Measurements from ENCODE around the gene PDCD10.

PDCD10 gene

GRCh38 chr3:167679526-167679925 lies 55.2 kb downstream of the PDCD10 start:
- Mint-ChIP-seq H3K27me3 (no peaks in the 10 kb centered on the region), H3K36me3 (peaks cover 50 to 67% of the 10 kb centered on the region in 2 donors), H3K27ac (no peak overlapping the region), H3K4me3 (no peak overlapping the region), H3K4me1 (no peaks in the 10 kb centered on the region), H3K9me3 (peaks cover 12 to 14% of the 10 kb centered on the region in 2 donors)
- DNase-seq (no peak), ATAC-seq (replicated peaks) (no peak)

GRCh38 chr3:167675848-167676247 lies 58.8 kb downstream of the PDCD10 start:
- Mint-ChIP-seq H3K9me3 (peaks cover 18% of the 10 kb centered on the region in 2 donors), H3K4me1 (no peaks in the 10 kb centered on the region), H3K36me3 (peaks cover 53 to 79% of the 10 kb centered on the region in 2 donors), H3K27me3 (no peaks in the 10 kb centered on the region), H3K4me3 (no peak overlapping the region), H3K27ac (no peak overlapping the region)
- DNase-seq (no peak), ATAC-seq (replicated peaks) (no peak)

DNA sequence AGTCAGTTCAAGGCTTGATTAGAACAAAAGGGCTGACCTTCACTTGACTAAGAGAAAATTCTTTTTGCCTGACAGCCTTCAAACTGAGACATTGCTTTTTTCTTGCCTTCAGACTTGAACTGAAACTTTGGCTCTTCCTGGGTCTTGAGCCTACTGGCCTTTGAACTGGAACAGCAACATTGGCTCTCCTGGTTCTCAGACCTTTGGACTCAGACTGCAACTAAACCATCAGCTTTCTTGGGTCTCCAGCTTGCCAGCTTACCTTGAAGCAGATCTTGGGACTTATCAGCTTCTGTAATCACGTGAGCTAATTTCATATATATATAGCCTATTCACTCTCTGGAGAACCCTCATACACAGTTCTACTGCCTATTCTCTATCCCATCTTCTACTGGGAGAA lies 61.5 kb downstream of the PDCD10 start:
- no peak overlapping the region for H3K4me3 Mint-ChIP-seq
- H3K9me3 Mint-ChIP-seq = peaks cover 18% of the 10 kb centered on the region in 2 donors
- no peak overlapping the region for H3K27ac Mint-ChIP-seq
- no peaks in the 10 kb centered on the region for H3K4me1 Mint-ChIP-seq
- ATAC-seq (replicated peaks) = no peak
- H3K27me3 Mint-ChIP-seq = no peaks in the 10 kb centered on the region
- DNase-seq = no peak
- H3K36me3 Mint-ChIP-seq = peaks cover 49 to 62% of the 10 kb centered on the region in 2 donors

GRCh38 chr3:167671878-167672427 lies 62.7 kb downstream of the PDCD10 start:
- Mint-ChIP-seq H3K4me1 (no peaks in the 10 kb centered on the region), H3K36me3 (peaks cover 42 to 50% of the 10 kb centered on the region in 2 donors), H3K27me3 (no peaks in the 10 kb centered on the region), H3K27ac (no peak overlapping the region), H3K9me3 (peaks cover 16 to 18% of the 10 kb centered on the region in 2 donors), H3K4me3 (no peak overlapping the region)
- DNase-seq (no peak), ATAC-seq (replicated peaks) (no peak)

GRCh38 chr3:167669699-167670098 lies 65.0 kb downstream of the PDCD10 start:
- H3K4me3 Mint-ChIP-seq = no peak overlapping the region
- H3K36me3 Mint-ChIP-seq = peaks cover 21 to 33% of the 10 kb centered on the region in 2 donors
- ATAC-seq (replicated peaks) = no peak
- no peaks in the 10 kb centered on the region for H3K4me1 Mint-ChIP-seq
- H3K9me3 Mint-ChIP-seq = peaks cover 4 to 7% of the 10 kb centered on the region in 2 donors
- no peaks in the 10 kb centered on the region for H3K27me3 Mint-ChIP-seq
- no peak for DNase-seq
- H3K27ac Mint-ChIP-seq = peak overlapping the region; percentile 0

- H3K4me3 Mint-ChIP-seq = no peak overlapping the region
- no peak overlapping the region for H3K27ac Mint-ChIP-seq
- no peaks in the 10 kb centered on the region for H3K4me1 Mint-ChIP-seq
- peaks cover 0 to 3% of the 10 kb centered on the region in 2 donors for H3K9me3 Mint-ChIP-seq
- peaks cover 12 to 23% of the 10 kb centered on the region in 2 donors for H3K36me3 Mint-ChIP-seq
- DNase-seq (no peak), ATAC-seq (replicated peaks) (no peak)
- no peaks in the 10 kb centered on the region for H3K27me3 Mint-ChIP-seq
Observed at GRCh38 chr3:167668651-167669050, 66.0 kb downstream of the PDCD10 start.

GRCh38 chr3:167666563-167666962 lies 68.1 kb downstream of the PDCD10 start:
- H3K9me3 Mint-ChIP-seq = no peaks in the 10 kb centered on the region
- no peak overlapping the region for H3K4me3 Mint-ChIP-seq
- H3K36me3 Mint-ChIP-seq = peaks cover 4 to 6% of the 10 kb centered on the region in 2 donors
- no peak for ATAC-seq (replicated peaks)
- no peaks in the 10 kb centered on the region for H3K27me3 Mint-ChIP-seq
- no peak for DNase-seq
- no peaks in the 10 kb centered on the region for H3K4me1 Mint-ChIP-seq
- no peak overlapping the region for H3K27ac Mint-ChIP-seq

- H3K4me1 Mint-ChIP-seq = no peaks in the 10 kb centered on the region
- H3K27ac Mint-ChIP-seq = no peak overlapping the region
- ATAC-seq (replicated peaks) (no peak), DNase-seq (no peak)
- no peak overlapping the region for H3K4me3 Mint-ChIP-seq
- peaks cover 0 to 6% of the 10 kb centered on the region in 2 donors for H3K36me3 Mint-ChIP-seq
- no peaks in the 10 kb centered on the region for H3K9me3 Mint-ChIP-seq
- H3K27me3 Mint-ChIP-seq = no peaks in the 10 kb centered on the region
Observed at GRCh38 chr3:167662919-167663400, 71.7 kb downstream of the PDCD10 start.

GRCh38 chr3:167657684-167658225 lies 76.9 kb downstream of the PDCD10 start:
- ATAC-seq (replicated peaks) = no peak
- Mint-ChIP-seq H3K9me3 (no peaks in the 10 kb centered on the region), H3K4me1 (peaks cover 7 to 10% of the 10 kb centered on the region in 2 donors), H3K36me3 (no peaks in the 10 kb centered on the region), H3K27ac (peak overlapping the region; percentile 10), H3K27me3 (no peaks in the 10 kb centered on the region), H3K4me3 (no peak overlapping the region)
- no peak for DNase-seq

DNA sequence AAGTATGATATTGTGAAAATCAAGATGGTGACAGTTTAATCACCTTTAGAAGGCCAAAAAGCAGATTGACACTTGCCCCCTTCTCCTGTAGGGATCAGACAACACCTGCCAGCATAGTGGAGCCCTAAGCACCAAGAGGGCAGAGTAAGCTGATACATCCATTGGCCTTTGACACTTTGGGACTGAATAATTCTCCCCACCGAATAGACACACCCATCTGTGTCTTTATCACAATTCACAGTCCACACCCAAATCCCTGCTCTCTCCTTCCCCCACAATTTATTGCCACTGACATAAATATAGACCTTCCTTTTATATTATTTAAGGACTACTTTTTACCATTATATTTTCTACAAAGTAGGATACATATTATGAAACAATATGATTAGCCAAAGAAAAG lies 77.9 kb downstream of the PDCD10 start:
- H3K27me3 Mint-ChIP-seq = no peaks in the 10 kb centered on the region
- ATAC-seq (replicated peaks) (no peak), DNase-seq (no peak)
- no peaks in the 10 kb centered on the region for H3K9me3 Mint-ChIP-seq
- peaks cover 7 to 13% of the 10 kb centered on the region in 2 donors for H3K4me1 Mint-ChIP-seq
- no peaks in the 10 kb centered on the region for H3K36me3 Mint-ChIP-seq
- H3K4me3 Mint-ChIP-seq = no peak overlapping the region
- no peak overlapping the region for H3K27ac Mint-ChIP-seq

GRCh38 chr3:167653760-167654159 lies 80.9 kb downstream of the PDCD10 start, which contains the start of gene WDR49:
TSS of gene WDR49 (minus strand) at chr3:167653942. CDS start at chr3:167653425, 517 bp downstream.
- peak; percentile 65 to 84 for ATAC-seq (replicated peaks)
- Mint-ChIP-seq H3K4me3 (peak within 1 kb of the TSS; percentile 22 to 29), H3K4me1 (peaks cover 15 to 37% of the 10 kb centered on the region in 2 donors), H3K27me3 (no peaks in the 10 kb centered on the region), H3K27ac (peak within 1 kb of the TSS; percentile 62), H3K36me3 (no peaks in the 10 kb centered on the region), H3K9me3 (no peaks in the 10 kb centered on the region)
- no peak for DNase-seq

DNA sequence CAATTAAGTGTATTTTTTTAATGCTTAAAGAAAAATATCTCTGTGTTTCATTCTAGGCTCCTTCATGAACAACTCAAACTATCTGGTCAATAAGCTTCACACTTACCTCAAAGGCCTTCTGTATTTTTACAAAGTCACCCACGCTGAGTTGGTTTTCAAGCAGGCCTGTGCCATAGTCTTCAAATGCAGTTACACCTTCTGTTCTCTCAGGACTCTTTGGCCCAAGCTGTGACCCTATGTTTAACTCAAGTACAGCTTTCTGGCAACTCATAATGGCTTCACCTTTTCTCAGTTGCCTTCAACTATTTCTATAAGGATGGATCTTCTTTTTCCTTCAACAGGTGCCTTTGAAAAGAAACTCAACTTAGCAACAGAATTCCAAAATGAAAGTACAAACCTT lies 81.5 kb downstream of the PDCD10 start:
- no peak overlapping the region for H3K27ac Mint-ChIP-seq
- peaks cover 15 to 37% of the 10 kb centered on the region in 2 donors for H3K4me1 Mint-ChIP-seq
- no peak overlapping the region for H3K4me3 Mint-ChIP-seq
- H3K9me3 Mint-ChIP-seq = no peaks in the 10 kb centered on the region
- no peaks in the 10 kb centered on the region for H3K27me3 Mint-ChIP-seq
- DNase-seq (no peak), ATAC-seq (replicated peaks) (no peak)
- H3K36me3 Mint-ChIP-seq = no peaks in the 10 kb centered on the region

- H3K36me3 Mint-ChIP-seq = no peaks in the 10 kb centered on the region
- H3K27ac Mint-ChIP-seq = no peak overlapping the region
- H3K4me3 Mint-ChIP-seq = no peak overlapping the region
- H3K4me1 Mint-ChIP-seq = peaks cover 15 to 37% of the 10 kb centered on the region in 2 donors
- no peaks in the 10 kb centered on the region for H3K9me3 Mint-ChIP-seq
- ATAC-seq (replicated peaks) (no peak), DNase-seq (no peak)
- no peaks in the 10 kb centered on the region for H3K27me3 Mint-ChIP-seq
Observed at GRCh38 chr3:167651826-167652225, 82.9 kb downstream of the PDCD10 start.

GRCh38 chr3:167650459-167650858 lies 84.2 kb downstream of the PDCD10 start:
- peaks cover 2 to 4% of the 10 kb centered on the region in 2 donors for H3K9me3 Mint-ChIP-seq
- H3K36me3 Mint-ChIP-seq = peaks cover 4 to 5% of the 10 kb centered on the region in 2 donors
- DNase-seq (no peak), ATAC-seq (replicated peaks) (no peak)
- no peak overlapping the region for H3K4me3 Mint-ChIP-seq
- no peak overlapping the region for H3K27ac Mint-ChIP-seq
- H3K27me3 Mint-ChIP-seq = no peaks in the 10 kb centered on the region
- H3K4me1 Mint-ChIP-seq = peaks cover 15 to 37% of the 10 kb centered on the region in 2 donors

- no peaks in the 10 kb centered on the region for H3K27me3 Mint-ChIP-seq
- peaks cover 3 to 4% of the 10 kb centered on the region in 2 donors for H3K9me3 Mint-ChIP-seq
- peaks cover 4 to 5% of the 10 kb centered on the region in 2 donors for H3K36me3 Mint-ChIP-seq
- DNase-seq = no peak
- ATAC-seq (replicated peaks) = no peak
- no peak overlapping the region for H3K4me3 Mint-ChIP-seq
- H3K4me1 Mint-ChIP-seq = peaks cover 15 to 37% of the 10 kb centered on the region in 2 donors
- H3K27ac Mint-ChIP-seq = no peak overlapping the region
Observed at GRCh38 chr3:167649746-167650145, 84.9 kb downstream of the PDCD10 start.
